Calu3 (cell line): ENCODE results near the gene TMEM203. TPM values are rescaled to one million over a fixed set of nuclear protein-coding genes. Genes with fewer than 3 reads are reported as not detected.

Source experiments
- BruUV-seq: library from RNA; stranded (reverse); fragments of 400-500 nt; replicated peaks from 2 replicates; lab custom pipeline; 2021; lab: Mats Ljungman, UMichigan
- CTCF ChIA-PET: fragments of 300-600 bp; sonication (Branson Sonifier 250); formaldehyde crosslinking; loops from one replicate; lab custom pipeline; 2022; ENCODE audit warnings: antibody characterized with exemption; lab: Charles Lee
- DNase-seq: peaks from one replicate; pipeline ENCODE4 v3.0.0; 2022
- H3K27ac Mint-ChIP-seq: one replicate; pipeline ENCODE4 v1.8.0; 2022; ENCODE audit warnings: mixed read lengths; ENCODE audit not compliant: unreplicated experiment
- H3K27me3 Mint-ChIP-seq: one replicate; pipeline ENCODE4 v1.8.0; 2022; ENCODE audit warnings: mixed read lengths; ENCODE audit not compliant: unreplicated experiment
- H3K36me3 Mint-ChIP-seq: one replicate; pipeline ENCODE4 v1.8.0; 2022; ENCODE audit warnings: mild to moderate bottlenecking, moderate library complexity, mixed read lengths; ENCODE audit not compliant: insufficient read depth, unreplicated experiment
- H3K4me1 Mint-ChIP-seq: one replicate; pipeline ENCODE4 v1.8.0; 2022; ENCODE audit warnings: mild to moderate bottlenecking, low read depth, mixed read lengths; ENCODE audit not compliant: unreplicated experiment
- H3K4me3 Mint-ChIP-seq: one replicate; pipeline ENCODE4 v1.8.0; 2022; ENCODE audit warnings: mild to moderate bottlenecking, low read depth, moderate library complexity, mixed read lengths; ENCODE audit not compliant: unreplicated experiment
- H3K9me3 Mint-ChIP-seq: one replicate; pipeline ENCODE4 v1.8.0; 2022; ENCODE audit warnings: low read depth, mixed read lengths; ENCODE audit not compliant: unreplicated experiment
- intact Hi-C: fragments of 100-400 bp; cut with micrococcal nuclease; formaldehyde crosslinking; loops from one replicate; pipeline ENCODE4 v1.10.0; 2022; ENCODE audit not compliant: unreplicated experiment
- total RNA-seq: library from RNA; stranded (reverse); gene quantifications from 2 replicates; pipeline ENCODE4 v1.2.3, GENCODE V29; 2022
- TF ChIP-seq, protein P1 (sequence below): fragments of 200-600 bp; IDR thresholded peaks from one replicate; pipeline ENCODE4 v1.8.0; 2022; ENCODE audit warnings: antibody characterized with exemption; ENCODE audit not compliant: unreplicated experiment

The TMEM203 gene
- total RNA-seq, 1 experiment from 2014 or later: 25.4 TPM

- CTCF ChIA-PET: no interaction called here
- Mint-ChIP-seq H3K27me3 (peaks cover 4% of the 10 kb centered on the region), H3K4me1 (peaks cover 9% of the 10 kb centered on the region), H3K4me3 (no peak overlapping the region), H3K9me3 (no peaks in the 10 kb centered on the region), H3K36me3 (peaks cover 11% of the 10 kb centered on the region), H3K27ac (no peak overlapping the region)
- no TSS peak for BruUV-seq
- TF ChIP-seq, protein P1, sequence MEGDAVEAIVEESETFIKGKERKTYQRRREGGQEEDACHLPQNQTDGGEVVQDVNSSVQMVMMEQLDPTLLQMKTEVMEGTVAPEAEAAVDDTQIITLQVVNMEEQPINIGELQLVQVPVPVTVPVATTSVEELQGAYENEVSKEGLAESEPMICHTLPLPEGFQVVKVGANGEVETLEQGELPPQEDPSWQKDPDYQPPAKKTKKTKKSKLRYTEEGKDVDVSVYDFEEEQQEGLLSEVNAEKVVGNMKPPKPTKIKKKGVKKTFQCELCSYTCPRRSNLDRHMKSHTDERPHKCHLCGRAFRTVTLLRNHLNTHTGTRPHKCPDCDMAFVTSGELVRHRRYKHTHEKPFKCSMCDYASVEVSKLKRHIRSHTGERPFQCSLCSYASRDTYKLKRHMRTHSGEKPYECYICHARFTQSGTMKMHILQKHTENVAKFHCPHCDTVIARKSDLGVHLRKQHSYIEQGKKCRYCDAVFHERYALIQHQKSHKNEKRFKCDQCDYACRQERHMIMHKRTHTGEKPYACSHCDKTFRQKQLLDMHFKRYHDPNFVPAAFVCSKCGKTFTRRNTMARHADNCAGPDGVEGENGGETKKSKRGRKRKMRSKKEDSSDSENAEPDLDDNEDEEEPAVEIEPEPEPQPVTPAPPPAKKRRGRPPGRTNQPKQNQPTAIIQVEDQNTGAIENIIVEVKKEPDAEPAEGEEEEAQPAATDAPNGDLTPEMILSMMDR: no peak
- DNase-seq: no peak
- intact Hi-C loops: loop anchor here (5.0 kb wide), 1 partner anchor 49 kb away; the partner anchor contains the start of genes CYSRT1 and RNF224
Measured at GRCh38 chr9:137178201-137178938, 27.1 kb downstream of the TMEM203 start.

- intact Hi-C loops: loop anchor here (5.0 kb wide), 1 partner anchor 51 kb away; the partner anchor contains the start of genes CYSRT1 and RNF224
- CTCF ChIA-PET: interaction anchor here (0.5 to 1.3 kb wide), 5 partner anchors 45 to 90 kb away, joined by 3 to 8 read pairs (median 3); partner anchors contain the start of gene RNF224
- Mint-ChIP-seq H3K4me1 (peaks cover 9% of the 10 kb centered on the region), H3K27me3 (peaks cover 11% of the 10 kb centered on the region), H3K27ac (no peak overlapping the region), H3K9me3 (no peaks in the 10 kb centered on the region), H3K36me3 (peaks cover 8% of the 10 kb centered on the region), H3K4me3 (no peak overlapping the region)
- no TSS peak for BruUV-seq
- TF ChIP-seq, protein P1: no peak
- peak; percentile 51 for DNase-seq
Measured at GRCh38 chr9:137176302-137177182, 28.9 kb downstream of the TMEM203 start.

- no peaks in the 10 kb centered on the region for H3K9me3 Mint-ChIP-seq
- CTCF ChIA-PET: interaction anchor here (0.8 kb wide), 1 partner anchor 52 kb away, joined by 3 read pairs; the partner anchor contains the start of gene RNF224
- H3K27me3 Mint-ChIP-seq: peaks cover 11% of the 10 kb centered on the region
- H3K27ac Mint-ChIP-seq: no peak overlapping the region
- H3K4me1 Mint-ChIP-seq: peaks cover 9% of the 10 kb centered on the region
- DNase-seq: no peak
- TF ChIP-seq, protein P1: no peak
- H3K36me3 Mint-ChIP-seq: peaks cover 13% of the 10 kb centered on the region
- intact Hi-C loops: loop anchor here (5.0 kb wide), 1 partner anchor 52 kb away; the partner anchor contains the start of genes CYSRT1 and RNF224
- no peak overlapping the region for H3K4me3 Mint-ChIP-seq
- BruUV-seq: no TSS peak
Measured at GRCh38 chr9:137175345-137175961, 30.0 kb downstream of the TMEM203 start.

DNA sequence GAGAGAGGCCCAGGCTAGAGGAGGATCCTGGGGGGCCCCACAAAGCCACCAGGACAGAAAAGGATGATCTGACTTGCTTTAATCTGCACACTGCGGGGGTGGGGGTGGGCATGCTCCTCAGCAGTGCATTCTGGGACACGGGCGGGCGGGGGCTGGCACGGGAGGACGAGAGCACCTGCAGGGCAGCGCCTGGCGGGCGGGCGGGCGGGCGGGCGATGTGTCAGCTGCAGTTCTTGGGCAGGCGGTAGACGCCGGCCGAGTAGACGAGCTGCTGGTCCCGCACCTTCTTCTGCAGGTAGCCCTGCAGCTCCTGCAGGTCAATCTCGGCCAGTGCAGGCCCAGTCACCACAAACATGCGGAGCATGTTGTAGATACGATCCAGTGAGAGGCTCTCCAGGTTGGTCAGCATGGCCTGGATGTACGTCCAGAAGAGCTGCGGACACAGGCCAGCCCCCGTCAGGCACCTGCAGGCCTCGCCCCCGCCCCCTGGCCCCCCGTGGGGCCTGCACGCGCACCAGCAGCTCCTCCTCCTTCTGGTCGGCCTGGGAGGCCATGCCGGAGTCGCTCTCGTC is 30.6 kb downstream of the TMEM203 start:
- peaks cover 16% of the 10 kb centered on the region for H3K36me3 Mint-ChIP-seq
- no peak overlapping the region for H3K4me3 Mint-ChIP-seq
- H3K9me3 Mint-ChIP-seq: no peaks in the 10 kb centered on the region
- H3K27ac Mint-ChIP-seq: no peak overlapping the region
- intact Hi-C loops: loop anchor here (5.0 kb wide), 1 partner anchor 52 kb away; the partner anchor contains the start of genes CYSRT1 and RNF224
- BruUV-seq: no TSS peak
- DNase-seq: no peak
- H3K4me1 Mint-ChIP-seq: peaks cover 9% of the 10 kb centered on the region
- H3K27me3 Mint-ChIP-seq: peaks cover 11% of the 10 kb centered on the region
- TF ChIP-seq, protein P1: no peak
- CTCF ChIA-PET: interaction anchor here (0.6 to 0.8 kb wide), 2 partner anchors 24 to 53 kb away, joined by 3 to 4 read pairs; partner anchors contain the start of gene RNF224
